Measurements from ENCODE around the gene POLR3H. TPM values are rescaled to one million over a fixed set of nuclear protein-coding genes. Genes with fewer than 3 reads are reported as not detected.
"Not testable (repeated sequence)": the region's sequence is repeated elsewhere in the genome, so short reads cannot be mapped to it uniquely, and the experiment has no call there.

The POLR3H gene
- total RNA-seq, 2 donors from 2014 or later, result 11.2 to 19.5 TPM

DNA sequence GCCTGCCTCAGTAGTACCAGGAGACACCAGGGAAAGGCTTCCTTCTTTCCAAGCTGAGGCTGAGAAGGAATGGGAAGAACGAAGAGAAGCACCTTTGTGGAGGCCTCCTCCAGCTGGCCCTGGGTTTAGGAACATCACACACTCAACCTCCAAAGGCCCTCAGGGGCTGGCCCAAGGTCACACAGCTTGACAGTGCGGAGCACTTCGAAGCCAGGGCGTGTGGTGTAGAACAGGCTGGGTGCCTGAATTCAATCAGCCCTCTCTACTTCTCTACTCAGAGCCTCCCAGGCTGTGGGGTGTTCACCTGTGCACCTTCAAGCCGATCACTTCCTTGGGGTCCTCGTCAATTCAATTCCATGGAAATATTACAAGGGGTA lies 15.8 kb upstream of the POLR3H start:
- no peaks in the 10 kb centered on the region for H3K9me3 ChIP-seq (ENCODE audit: control insufficient read depth, low read length, poor library complexity, severe bottlenecking)
- Mint-ChIP-seq H3K4me1 (peaks cover 3% of the 10 kb centered on the region), H3K27me3 (peaks cover 39% of the 10 kb centered on the region), H3K4me3 (no peak overlapping the region), H3K27ac (peak overlapping the region; percentile 6), H3K36me3 (ENCODE audit: low read depth) (no peaks in the 10 kb centered on the region)
- ATAC-seq, result no peak
- DNase-seq, result no peak

DNA sequence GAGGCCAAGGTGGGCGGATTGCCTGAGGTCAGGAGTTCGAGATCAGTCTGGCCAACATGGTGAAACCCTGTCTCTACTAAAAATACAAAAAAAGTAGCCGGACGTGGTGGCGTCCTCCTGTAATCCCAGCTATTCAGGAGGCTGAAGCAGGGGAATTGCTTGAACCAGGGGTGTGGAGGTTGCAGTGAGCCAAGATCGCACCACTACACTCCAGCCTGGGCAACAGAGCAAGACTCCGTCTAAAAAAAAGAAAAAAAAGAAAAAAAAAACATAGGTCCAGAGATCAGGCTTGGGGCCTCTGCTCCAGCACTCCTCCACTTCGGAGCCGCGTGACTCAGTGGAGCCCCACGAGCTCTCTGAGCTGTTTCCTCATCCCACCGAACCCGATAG lies 14.0 kb upstream of the POLR3H start:
- ATAC-seq; H3K36me3 Mint-ChIP-seq (ENCODE audit: low read depth); DNase-seq; H3K4me1 Mint-ChIP-seq; H3K27ac Mint-ChIP-seq; H3K4me3 Mint-ChIP-seq; H3K9me3 ChIP-seq (ENCODE audit: control insufficient read depth, low read length, poor library complexity, severe bottlenecking): not testable (repeated sequence)
- H3K27me3 Mint-ChIP-seq, result peaks cover 39% of the 10 kb centered on the region

DNA sequence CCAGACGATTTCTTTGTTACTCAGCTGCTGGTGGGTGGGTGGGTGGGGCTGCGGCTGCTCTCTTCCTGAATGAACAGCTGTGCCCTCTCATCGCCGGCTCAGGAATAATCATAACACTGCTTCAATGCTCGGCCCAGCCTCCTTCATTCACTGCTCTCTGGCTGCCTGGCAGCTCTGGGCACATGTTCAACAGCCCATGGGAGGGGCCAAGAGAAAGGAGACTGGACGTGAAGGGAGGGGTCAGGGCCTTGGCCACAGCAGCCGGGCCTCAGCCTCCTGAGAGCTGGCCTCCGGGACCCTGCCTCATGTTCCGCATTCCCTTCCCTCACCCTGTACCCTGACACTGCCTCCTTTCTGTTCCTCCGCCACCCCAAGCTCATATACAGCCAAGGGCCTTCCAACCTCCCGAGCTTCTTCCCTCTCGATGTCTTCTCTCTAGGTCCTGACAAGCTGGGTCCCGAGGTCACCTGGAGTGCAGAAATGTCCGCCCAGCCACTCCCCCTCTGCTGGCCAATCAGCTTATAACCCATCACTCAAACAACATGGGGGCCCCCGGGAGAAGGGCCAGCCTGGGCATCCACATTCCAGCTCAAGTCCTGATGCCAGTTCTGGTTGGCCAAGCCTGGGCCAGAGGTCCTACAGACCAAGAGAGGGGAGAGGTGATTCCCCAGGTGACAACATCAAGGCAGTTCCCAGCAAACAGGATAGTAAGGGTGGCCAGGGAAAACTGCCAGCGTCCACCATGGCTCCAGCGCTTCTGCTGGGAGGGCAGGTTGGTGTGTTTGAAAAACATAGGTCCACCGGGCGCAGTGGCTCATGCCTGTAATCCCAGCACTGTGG lies 13.4 kb upstream of the POLR3H start:
- no peaks in the 10 kb centered on the region for H3K9me3 ChIP-seq (ENCODE audit: control insufficient read depth, low read length, poor library complexity, severe bottlenecking)
- ATAC-seq (no peak), DNase-seq (no peak)
- Mint-ChIP-seq H3K4me3 (no peak overlapping the region), H3K36me3 (ENCODE audit: low read depth) (no peaks in the 10 kb centered on the region), H3K27me3 (peaks cover 39% of the 10 kb centered on the region), H3K4me1 (peaks cover 5% of the 10 kb centered on the region), H3K27ac (no peak overlapping the region)

DNA sequence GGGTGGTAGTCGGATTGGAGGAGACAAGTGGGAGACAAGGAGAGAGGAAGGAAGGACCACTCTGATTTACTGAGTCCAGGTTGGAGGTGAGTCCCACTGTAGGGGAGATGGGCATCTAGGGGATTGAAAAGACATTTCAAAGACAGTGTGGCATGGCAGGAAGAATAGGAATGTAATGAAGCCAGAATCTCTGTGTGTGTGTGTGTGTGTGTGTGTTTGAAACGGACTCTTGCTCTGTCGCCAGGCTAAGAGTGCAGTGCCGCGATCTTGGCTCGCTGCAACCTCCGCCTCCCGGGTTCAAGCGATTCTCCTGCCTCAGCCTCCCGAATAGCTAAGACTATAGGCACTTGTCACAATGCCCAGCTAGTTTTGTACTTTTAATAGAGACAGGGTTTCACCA lies 12.3 kb upstream of the POLR3H start:
- no peaks in the 10 kb centered on the region for H3K36me3 Mint-ChIP-seq (ENCODE audit: low read depth)
- peaks cover 35% of the 10 kb centered on the region for H3K27me3 Mint-ChIP-seq
- H3K9me3 ChIP-seq (ENCODE audit: control insufficient read depth, low read length, poor library complexity, severe bottlenecking), result no peaks in the 10 kb centered on the region
- DNase-seq, result no peak
- peak overlapping the region; percentile 45 for H3K4me3 Mint-ChIP-seq
- H3K4me1 Mint-ChIP-seq, result peaks cover 7% of the 10 kb centered on the region
- ATAC-seq, result no peak
- no peak overlapping the region for H3K27ac Mint-ChIP-seq

DNA sequence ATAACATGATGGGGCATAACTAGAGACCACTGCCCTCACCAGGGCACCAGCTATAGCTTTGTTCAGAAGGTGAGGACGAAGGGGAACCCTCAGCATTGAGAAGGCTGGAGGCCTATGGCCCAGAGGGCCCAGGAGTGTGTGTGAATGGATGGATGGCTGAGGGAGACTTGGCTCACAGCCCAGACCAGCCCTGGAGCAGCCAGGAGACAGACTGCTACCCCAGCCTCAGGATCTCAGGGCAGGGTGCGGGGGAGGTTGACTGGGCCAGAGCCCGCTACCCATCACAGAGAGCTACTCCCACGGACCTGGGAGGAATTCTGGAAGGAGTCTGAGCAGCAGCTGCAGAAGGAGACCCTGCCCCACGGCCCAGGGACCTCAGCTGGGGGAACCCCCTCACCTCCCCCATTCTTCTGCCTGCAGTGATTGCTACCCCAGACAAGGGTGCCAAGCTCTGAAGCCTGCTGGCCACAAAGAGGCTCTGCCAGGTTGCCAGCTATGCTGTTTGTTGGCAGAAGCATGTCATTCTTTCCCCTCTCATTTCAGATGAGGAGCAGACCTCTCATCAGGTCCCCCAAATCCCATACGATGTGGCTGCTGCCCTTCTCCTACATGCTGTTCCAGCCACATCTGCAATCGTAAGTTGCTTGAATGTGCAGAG lies 11.2 kb upstream of the POLR3H start:
- H3K4me3 Mint-ChIP-seq, result no peak overlapping the region
- peaks cover 7% of the 10 kb centered on the region for H3K4me1 Mint-ChIP-seq

DNA sequence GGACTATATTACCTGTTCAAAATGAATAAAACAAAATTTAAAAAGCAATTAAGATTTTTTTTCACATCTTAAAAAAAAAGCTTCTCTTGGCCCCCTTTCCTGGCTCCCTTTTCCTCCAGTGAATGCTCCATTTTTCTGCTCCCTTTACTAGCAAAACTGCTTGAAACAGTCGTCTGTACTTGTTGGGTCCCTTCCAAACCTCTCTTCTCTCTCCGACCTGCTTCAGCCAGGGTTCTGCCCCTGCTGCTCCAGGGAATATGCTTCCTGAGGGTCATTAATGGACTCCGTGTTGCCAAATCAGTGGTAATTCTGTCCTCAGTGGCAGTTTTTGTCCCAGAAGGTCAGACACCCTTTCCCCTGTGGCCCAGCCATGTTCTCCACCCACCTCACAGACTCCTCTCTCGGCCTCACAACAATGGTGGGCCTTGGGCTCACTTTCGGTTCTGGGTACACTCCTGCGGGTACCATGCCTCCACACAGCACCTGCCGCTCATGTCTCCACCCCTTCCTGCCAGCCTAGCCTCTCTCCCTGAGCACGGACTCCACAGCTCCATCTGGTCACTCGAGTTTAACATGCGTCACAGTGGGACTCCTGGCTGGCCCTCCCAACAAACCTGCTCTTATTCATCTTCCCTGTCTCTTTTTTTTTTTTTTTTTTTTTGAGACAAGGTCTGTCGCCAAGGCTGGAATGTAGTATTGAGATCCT lies 7.8 kb upstream of the POLR3H start:
- no peak overlapping the region for H3K27ac Mint-ChIP-seq

More for the DNA sequence above, 11.2 kb upstream of the POLR3H start:
- no peaks in the 10 kb centered on the region for H3K9me3 ChIP-seq (ENCODE audit: control insufficient read depth, low read length, poor library complexity, severe bottlenecking)
- no peak overlapping the region for H3K27ac Mint-ChIP-seq
- DNase-seq, result no peak
- peaks cover 25% of the 10 kb centered on the region for H3K27me3 Mint-ChIP-seq
- no peaks in the 10 kb centered on the region for H3K36me3 Mint-ChIP-seq (ENCODE audit: low read depth)
- ATAC-seq, result no peak

DNA sequence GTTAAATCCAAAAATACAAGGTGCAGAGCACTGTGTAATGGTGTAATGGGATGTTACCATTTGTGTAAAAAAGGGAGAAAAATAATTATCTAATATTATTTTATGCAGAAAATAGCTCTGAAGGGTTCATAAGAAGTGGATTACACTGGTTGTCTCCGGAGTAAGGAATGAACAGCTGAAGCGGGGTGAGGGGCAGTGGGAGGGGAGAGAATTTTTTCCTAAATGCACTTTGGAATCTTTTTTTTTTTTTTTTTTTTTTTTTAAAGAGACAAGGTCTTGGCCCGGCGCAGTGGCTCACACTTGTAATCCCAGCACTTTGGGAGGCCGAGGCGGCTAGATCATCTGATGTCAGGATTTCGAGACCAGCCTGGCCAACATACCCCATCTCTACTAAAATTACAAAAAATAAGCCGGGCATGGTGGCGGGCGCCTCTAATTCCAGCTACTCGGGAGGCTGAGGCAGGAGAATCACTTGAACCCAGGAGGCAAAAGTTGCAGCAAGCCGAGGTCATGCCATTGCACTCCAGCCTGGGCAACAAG lies 6.8 kb upstream of the POLR3H start:
- no peak for DNase-seq
- H3K36me3 Mint-ChIP-seq (ENCODE audit: low read depth), result no peaks in the 10 kb centered on the region
- no peak overlapping the region for H3K27ac Mint-ChIP-seq
- H3K27me3 Mint-ChIP-seq, result peaks cover 3% of the 10 kb centered on the region
- peaks cover 4% of the 10 kb centered on the region for H3K4me1 Mint-ChIP-seq
- no peak overlapping the region for H3K4me3 Mint-ChIP-seq
- no peak for ATAC-seq
- no peaks in the 10 kb centered on the region for H3K9me3 ChIP-seq (ENCODE audit: control insufficient read depth, low read length, poor library complexity, severe bottlenecking)

More for the DNA sequence above, 7.8 kb upstream of the POLR3H start:
- H3K9me3 ChIP-seq (ENCODE audit: control insufficient read depth, low read length, poor library complexity, severe bottlenecking), result no peaks in the 10 kb centered on the region
- Mint-ChIP-seq H3K4me3 (no peak overlapping the region), H3K4me1 (peaks cover 7% of the 10 kb centered on the region), H3K36me3 (ENCODE audit: low read depth) (no peaks in the 10 kb centered on the region), H3K27me3 (peaks cover 12% of the 10 kb centered on the region)
- ATAC-seq (no peak), DNase-seq (no peak)

DNA sequence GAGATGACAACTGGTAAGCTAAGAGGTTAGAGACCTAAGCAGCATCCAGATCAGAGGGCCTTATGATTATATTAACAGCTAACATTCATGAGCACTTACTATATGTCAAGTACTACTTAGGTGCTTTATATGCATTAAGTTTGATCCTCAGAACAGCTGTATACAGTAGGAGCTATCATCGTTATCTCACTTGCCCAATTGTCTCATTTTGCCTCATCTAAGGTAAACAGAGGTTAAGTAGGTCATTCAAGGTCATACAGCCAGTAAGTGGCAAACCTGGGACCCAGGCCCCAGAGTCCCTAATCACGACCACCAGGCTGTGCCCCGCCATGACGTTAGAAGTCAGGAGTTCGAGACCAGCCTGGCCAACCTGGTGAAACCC lies 4.6 kb upstream of the POLR3H start:
- no peak overlapping the region for H3K27ac Mint-ChIP-seq

DNA sequence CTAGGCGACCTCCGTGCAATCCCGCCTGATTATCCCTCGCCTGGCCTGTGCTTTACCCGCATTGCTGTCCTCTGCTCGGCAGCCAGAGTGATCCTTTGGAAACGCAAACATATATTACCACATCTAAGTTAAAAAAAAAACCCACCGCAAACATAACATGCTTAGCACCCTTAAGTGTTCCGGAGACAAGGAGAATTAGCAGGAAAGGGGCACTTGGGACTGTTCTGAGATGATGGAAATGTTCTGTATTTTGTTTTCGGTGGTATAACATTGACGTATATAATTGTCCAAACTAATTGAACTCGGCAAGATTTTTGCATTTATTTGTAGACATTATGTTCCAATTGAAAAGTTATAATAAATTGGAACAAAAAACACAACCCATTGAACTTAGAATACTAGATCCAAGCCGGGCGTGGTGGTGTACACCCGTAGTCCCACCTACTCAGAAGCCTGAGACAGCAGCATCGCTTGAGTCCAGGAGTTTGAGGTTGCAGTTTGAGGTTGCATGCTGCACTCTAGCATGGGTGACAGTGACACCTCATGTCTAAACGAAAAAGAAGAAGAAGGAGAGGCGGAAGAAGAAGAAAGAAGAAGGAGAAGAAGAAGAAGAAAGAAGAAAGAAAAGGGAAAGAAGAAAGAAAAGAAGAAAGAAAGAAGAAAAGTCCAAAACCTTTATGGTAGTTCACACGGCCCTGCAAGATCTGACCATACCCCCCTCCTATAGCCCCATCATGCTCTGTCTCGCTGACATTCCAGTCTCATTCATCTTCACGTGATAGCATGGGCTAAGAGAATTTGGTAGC lies 604 bp upstream of the POLR3H start:
- peak overlapping the region; percentile 90 for H3K27ac Mint-ChIP-seq
- H3K9me3 ChIP-seq (ENCODE audit: control insufficient read depth, low read length, poor library complexity, severe bottlenecking), result no peaks in the 10 kb centered on the region
- H3K4me1 Mint-ChIP-seq, result peaks cover 31% of the 10 kb centered on the region
- no peaks in the 10 kb centered on the region for H3K27me3 Mint-ChIP-seq
- DNase-seq, result no peak
- H3K36me3 Mint-ChIP-seq (ENCODE audit: low read depth), result no peaks in the 10 kb centered on the region
- H3K4me3 Mint-ChIP-seq, result peak overlapping the region; percentile 99
- no peak for ATAC-seq

More for the DNA sequence above, 4.6 kb upstream of the POLR3H start:
- no peak for ATAC-seq
- H3K4me3 Mint-ChIP-seq, result no peak overlapping the region
- DNase-seq, result no peak
- peaks cover 17% of the 10 kb centered on the region for H3K4me1 Mint-ChIP-seq
- no peaks in the 10 kb centered on the region for H3K27me3 Mint-ChIP-seq
- H3K9me3 ChIP-seq (ENCODE audit: control insufficient read depth, low read length, poor library complexity, severe bottlenecking), result no peaks in the 10 kb centered on the region
- H3K36me3 Mint-ChIP-seq (ENCODE audit: low read depth), result no peaks in the 10 kb centered on the region

DNA sequence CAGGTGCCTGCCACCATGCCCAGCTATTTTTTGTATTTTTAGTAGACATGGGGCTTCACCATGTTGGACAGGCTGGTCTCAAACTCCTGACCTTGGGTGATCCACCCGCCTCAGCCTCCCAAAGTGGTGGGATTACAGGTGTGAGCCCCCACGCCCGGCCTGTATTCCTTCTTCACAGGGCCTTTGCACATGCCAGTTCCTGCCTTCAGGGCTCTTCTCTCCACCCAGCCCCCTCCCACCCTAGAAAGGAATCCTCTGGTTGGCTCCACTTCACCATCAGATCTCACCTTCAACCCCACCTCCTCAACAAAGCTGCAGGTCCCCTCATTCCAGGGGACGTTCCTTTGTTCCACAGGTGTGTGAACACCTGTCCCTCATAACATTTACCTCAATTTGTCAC lies 2.0 kb downstream of the POLR3H start:
- Mint-ChIP-seq H3K27me3 (no peaks in the 10 kb centered on the region), H3K4me1 (peaks cover 36% of the 10 kb centered on the region), H3K36me3 (ENCODE audit: low read depth) (peaks cover 2% of the 10 kb centered on the region), H3K27ac (peak overlapping the region; percentile 93), H3K4me3 (no peak overlapping the region)
- no peaks in the 10 kb centered on the region for H3K9me3 ChIP-seq (ENCODE audit: control insufficient read depth, low read length, poor library complexity, severe bottlenecking)
- DNase-seq (no peak), ATAC-seq (no peak)

DNA sequence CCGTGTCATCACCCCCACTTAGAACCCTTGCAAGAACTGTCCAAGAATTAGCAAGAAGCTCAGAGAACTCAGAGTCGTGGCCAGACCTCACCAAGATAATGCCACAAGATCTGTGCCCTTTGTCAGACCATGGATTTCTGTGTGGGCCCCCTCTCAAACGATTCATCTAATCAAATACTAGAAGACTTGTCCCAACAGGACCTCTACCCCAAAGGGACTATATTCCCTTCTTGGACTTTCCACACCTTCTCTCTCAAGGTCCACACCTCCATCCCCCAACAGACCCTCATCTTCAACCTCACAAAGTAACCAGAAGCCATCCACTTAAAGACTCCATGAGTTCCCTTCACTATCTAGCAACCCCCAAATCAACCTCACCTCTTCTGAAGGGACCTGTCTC lies 2.8 kb downstream of the POLR3H start:
- ATAC-seq (no peak), DNase-seq (no peak)
- H3K27me3 Mint-ChIP-seq, result no peaks in the 10 kb centered on the region
- H3K4me1 Mint-ChIP-seq, result peaks cover 36% of the 10 kb centered on the region
- peak overlapping the region; percentile 61 for H3K4me3 Mint-ChIP-seq
- H3K27ac Mint-ChIP-seq, result peak overlapping the region; percentile 93
- peaks cover 2% of the 10 kb centered on the region for H3K36me3 Mint-ChIP-seq (ENCODE audit: low read depth)
- no peaks in the 10 kb centered on the region for H3K9me3 ChIP-seq (ENCODE audit: control insufficient read depth, low read length, poor library complexity, severe bottlenecking)

DNA sequence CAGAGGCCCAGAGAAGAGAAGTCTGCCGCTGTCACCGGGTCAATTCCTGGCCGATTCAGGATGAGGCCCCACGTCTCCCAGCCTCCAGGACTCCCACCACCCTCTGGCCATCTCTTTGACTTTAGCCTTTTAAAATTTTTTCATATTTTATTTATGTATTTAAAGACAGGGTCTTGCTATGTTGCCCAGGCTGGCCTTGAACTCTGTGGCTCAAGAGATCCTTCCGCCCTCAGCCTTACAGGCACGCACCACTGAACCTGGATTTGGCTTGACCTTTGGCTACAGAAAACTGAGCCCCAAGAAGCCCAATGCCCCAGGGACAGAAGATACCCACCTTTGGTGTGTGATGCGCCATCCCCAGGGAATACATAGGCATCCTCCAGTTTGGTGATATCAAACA lies 3.9 kb downstream of the POLR3H start:
- H3K27ac Mint-ChIP-seq, result no peak overlapping the region

DNA sequence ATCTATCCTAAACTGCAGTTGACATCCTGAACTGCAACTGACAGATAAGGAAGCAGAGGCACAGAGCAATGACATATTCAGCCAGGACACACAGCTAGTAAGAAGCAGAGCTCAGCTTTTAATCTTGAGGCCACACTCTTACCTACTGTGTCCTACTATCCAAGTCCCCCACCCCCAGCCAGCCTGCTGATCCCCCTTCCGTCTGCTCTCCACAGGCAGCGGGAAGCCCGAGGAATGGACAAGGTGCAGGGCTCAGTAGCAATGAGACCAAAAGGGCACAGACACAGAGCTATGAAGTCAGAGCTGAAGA lies 4.3 kb downstream of the POLR3H start:
- no peak overlapping the region for H3K27ac Mint-ChIP-seq
- no peak overlapping the region for H3K4me3 Mint-ChIP-seq
- DNase-seq, result no peak
- peaks cover 2% of the 10 kb centered on the region for H3K36me3 Mint-ChIP-seq (ENCODE audit: low read depth)
- peaks cover 32% of the 10 kb centered on the region for H3K4me1 Mint-ChIP-seq
- no peaks in the 10 kb centered on the region for H3K27me3 Mint-ChIP-seq
- no peak for ATAC-seq
- H3K9me3 ChIP-seq (ENCODE audit: control insufficient read depth, low read length, poor library complexity, severe bottlenecking), result no peaks in the 10 kb centered on the region

More for the DNA sequence above, 3.9 kb downstream of the POLR3H start:
- ATAC-seq (no peak), DNase-seq (no peak)
- no peak overlapping the region for H3K4me3 Mint-ChIP-seq
- no peaks in the 10 kb centered on the region for H3K27me3 Mint-ChIP-seq
- H3K9me3 ChIP-seq (ENCODE audit: control insufficient read depth, low read length, poor library complexity, severe bottlenecking), result no peaks in the 10 kb centered on the region
- H3K4me1 Mint-ChIP-seq, result peaks cover 36% of the 10 kb centered on the region
- H3K36me3 Mint-ChIP-seq (ENCODE audit: low read depth), result peaks cover 2% of the 10 kb centered on the region
